Uterus (tissue), 4 donors: ENCODE results near the gene INF2. TPM values are rescaled to one million over a fixed set of nuclear protein-coding genes. Genes with fewer than 3 reads are reported as not detected.

Experiments
- DNase-seq, 2 donors: peaks; one replicate each; pipeline ENCODE4 v3.0.0-alpha.2; 2019 to 2020
- H3K27ac ChIP-seq, 2 donors: fragments of 200-600 bp; sonication (generic); 1 replicate in 1 of 2; 2 replicates in 1 of 2; pipeline ENCODE4 v1.5.1; 2016 to 2018
- H3K27me3 ChIP-seq, 2 donors: fragments of 200-600 bp; sonication (generic); one replicate each; pipeline ENCODE4 v1.5.1; 2018 to 2019; ENCODE audit warnings: control low read depth in 1 of 2
- H3K36me3 ChIP-seq, 2 donors: fragments of 200-600 bp; sonication (generic); one replicate each; pipeline ENCODE4 v1.5.1; 2019; ENCODE audit warnings: control low read depth in 1 of 2
- H3K4me1 ChIP-seq, 2 donors: fragments of 200-600 bp; sonication (generic); one replicate each; pipeline ENCODE4 v1.5.1; 2018 to 2019; ENCODE audit warnings: control low read depth in 1 of 2
- H3K4me3 ChIP-seq, 2 donors: fragments of 200-600 bp; sonication (generic); 1 replicate in 1 of 2; 2 replicates in 1 of 2; pipeline ENCODE4 v1.5.1; 2018 to 2019; ENCODE audit warnings: mild to moderate bottlenecking in 1 of 2
- H3K9me3 ChIP-seq, 2 donors: fragments of 200-600 bp; sonication (generic); one replicate each; pipeline ENCODE4 v1.5.1; 2019; ENCODE audit warnings: control low read depth in 1 of 2
- POLR2A ChIP-seq, 2 donors: fragments of 450-650 bp; IDR thresholded peaks; one replicate each; pipeline ENCODE4 v1.6.1; 2016; ENCODE audit warnings: antibody characterized with exemption in 2 of 2, mild to moderate bottlenecking in 1 of 2, moderate library complexity in 1 of 2
- intact Hi-C: fragments of 100-400 bp; cut with DNase I; formaldehyde crosslinking; loops from one replicate; pipeline ENCODE4 v1.15.1; 2023; ENCODE audit warnings: low total_unique reads
- total RNA-seq, 4 donors: library from RNA; depleted of rRNA in 3 of 4; stranded (reverse); fragments of >200 nt in 3 of 4; gene quantifications; one replicate each; pipeline versions ENCODE4 v1.1.0 to v1.2.4, GENCODE V29; 2014 to 2023
- TF ChIP-seq, protein P1 (sequence below), 4 experiments: fragments of 200-600 bp in 2 of 4; fragments of 450-650 bp in 2 of 4; sonication (generic) in 2 of 4; IDR thresholded peaks; one replicate each; pipeline ENCODE4 v1.5.1; 2016 to 2019; ENCODE audit warnings: antibody characterized with exemption in 4 of 4, mild to moderate bottlenecking in 2 of 4, moderate library complexity in 1 of 4
- donor health status: DM: yes; HTN: yes; CAD: no.

INF2 gene
- total RNA-seq, 4 donors from 2014 or later, result 13.5 to 79.4 (median 44.6) TPM

DNA sequence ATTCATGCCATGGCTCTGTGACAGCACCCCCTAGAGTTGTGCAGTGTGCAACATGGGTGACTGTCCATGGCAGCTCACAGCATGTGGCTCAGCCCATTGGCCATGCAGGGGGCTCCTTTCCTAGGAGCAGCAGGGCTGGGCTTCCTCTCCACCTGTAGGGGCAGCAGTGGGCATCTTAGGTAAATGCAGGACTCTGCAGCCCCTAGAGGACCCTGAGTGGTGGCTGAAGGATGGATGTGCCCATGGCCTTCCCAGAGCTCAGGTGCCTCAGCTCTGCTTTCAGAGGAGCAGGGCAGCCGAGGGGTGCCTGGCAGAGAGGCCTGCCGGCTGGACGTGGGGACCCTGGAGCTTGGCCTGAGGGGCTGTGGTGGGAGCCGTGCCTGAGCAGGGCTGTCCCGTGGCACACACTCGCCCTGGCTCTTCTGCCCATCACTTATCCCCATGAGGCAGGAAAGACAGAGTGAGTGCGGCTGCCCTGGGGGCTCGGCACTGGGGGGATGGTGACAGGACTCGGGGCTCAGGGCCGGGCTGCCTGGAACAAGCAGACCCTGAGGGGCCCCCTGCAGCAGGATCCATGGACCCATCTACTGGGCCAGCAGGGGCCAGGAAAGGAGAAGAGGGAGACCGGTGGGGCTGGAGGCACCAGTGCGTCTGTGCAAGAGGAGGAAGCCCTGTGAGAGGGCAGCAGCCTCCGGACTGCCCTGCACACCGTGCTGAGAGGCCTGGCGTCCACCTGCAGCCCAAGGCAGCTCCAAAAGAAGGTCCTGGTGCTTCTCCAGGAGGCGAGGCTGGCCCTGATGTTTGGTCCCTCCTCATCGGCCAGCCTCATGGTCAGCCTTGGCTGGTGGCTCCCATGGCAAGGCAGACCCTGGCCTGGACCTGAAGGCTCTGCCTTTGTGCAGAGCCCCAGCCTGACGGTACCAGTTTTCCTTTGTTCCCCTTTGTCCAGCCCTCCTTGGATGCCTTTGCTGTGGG lies 42.2 kb downstream of the INF2 start:
- TF ChIP-seq POLR2A (IDR thresholded peaks at IDR 0.05), result no peak
- TF ChIP-seq, protein P1, sequence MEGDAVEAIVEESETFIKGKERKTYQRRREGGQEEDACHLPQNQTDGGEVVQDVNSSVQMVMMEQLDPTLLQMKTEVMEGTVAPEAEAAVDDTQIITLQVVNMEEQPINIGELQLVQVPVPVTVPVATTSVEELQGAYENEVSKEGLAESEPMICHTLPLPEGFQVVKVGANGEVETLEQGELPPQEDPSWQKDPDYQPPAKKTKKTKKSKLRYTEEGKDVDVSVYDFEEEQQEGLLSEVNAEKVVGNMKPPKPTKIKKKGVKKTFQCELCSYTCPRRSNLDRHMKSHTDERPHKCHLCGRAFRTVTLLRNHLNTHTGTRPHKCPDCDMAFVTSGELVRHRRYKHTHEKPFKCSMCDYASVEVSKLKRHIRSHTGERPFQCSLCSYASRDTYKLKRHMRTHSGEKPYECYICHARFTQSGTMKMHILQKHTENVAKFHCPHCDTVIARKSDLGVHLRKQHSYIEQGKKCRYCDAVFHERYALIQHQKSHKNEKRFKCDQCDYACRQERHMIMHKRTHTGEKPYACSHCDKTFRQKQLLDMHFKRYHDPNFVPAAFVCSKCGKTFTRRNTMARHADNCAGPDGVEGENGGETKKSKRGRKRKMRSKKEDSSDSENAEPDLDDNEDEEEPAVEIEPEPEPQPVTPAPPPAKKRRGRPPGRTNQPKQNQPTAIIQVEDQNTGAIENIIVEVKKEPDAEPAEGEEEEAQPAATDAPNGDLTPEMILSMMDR (IDR thresholded peaks at IDR 0.05), result no peak
- Histone ChIP-seq H3K27me3 (no peaks in the 10 kb centered on the region), H3K4me1 (no peaks in the 10 kb centered on the region), H3K9me3 (no peaks in the 10 kb centered on the region), H3K36me3 (no peaks in the 10 kb centered on the region), H3K27ac (no peak overlapping the region), H3K4me3 (no peak overlapping the region)
- DNase-seq, result no peak
- intact Hi-C loops, result no loop called here

DNA sequence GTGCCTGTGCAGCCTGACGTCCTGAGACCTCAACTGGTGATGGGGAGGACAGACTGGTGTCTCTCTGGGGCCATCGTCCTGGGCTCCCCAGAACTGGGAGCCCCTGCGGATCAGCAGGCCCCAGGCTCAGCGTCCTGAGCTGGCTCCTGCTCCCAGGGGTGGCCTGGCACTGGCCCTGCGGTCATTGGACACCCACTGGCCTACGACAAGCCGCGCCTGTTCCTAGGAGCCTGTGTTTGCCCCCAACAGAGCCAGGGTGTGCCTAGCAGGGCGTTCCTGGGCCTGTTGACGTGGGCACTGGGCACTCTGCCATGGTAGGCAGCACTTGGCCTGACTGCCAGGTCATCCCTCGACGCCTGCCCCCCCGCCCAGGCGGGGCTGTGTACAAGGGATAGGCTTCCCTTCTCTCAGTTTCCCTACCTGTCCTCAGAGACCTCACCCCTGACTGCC lies 43.0 kb downstream of the INF2 start:
- intact Hi-C loops, result no loop called here
- no peak for TF ChIP-seq POLR2A (IDR thresholded peaks at IDR 0.05)
- TF ChIP-seq, protein P1 (IDR thresholded peaks at IDR 0.05), result no peak

DNA sequence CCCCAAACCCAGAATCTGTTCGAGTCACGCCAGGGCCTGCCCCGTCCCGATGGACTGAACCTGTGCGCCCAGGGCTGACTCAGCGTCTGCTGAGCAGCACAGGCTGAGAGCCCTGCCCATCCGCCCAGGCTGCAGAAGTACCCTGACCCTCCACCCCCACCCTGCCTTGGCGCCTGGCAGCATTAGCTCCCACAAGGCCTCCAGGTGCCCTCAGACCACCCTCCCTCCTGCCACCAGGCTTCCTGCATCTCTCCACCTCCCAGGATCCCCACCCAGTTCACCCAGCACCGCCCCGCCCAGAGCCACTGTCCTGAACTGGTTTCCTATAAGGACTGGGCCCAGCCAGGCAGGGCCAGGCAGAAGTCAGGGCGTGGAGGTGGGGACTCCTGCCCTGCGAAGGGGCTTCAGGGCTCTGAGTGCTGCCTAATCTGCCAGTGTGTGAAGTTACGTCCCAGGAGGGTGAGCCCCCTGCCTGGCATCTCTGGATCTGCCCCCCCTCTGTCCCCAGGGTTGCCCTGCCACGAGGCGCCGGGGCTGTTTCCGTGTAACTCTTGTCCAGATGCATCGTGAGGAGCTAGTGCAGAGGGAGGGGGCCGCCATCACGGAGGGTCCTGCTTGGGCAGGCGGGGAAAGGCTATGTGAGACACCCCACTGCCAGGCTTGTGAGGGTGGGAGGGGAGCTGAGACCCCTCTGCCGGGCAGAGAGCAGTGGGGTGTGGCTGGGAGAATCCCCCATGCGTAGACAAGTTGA lies 43.7 kb downstream of the INF2 start:
- Histone ChIP-seq H3K36me3 (no peaks in the 10 kb centered on the region), H3K27me3 (no peaks in the 10 kb centered on the region), H3K9me3 (no peaks in the 10 kb centered on the region), H3K4me3 (no peak overlapping the region), H3K27ac (no peak overlapping the region), H3K4me1 (no peaks in the 10 kb centered on the region)
- DNase-seq, result no peak
- TF ChIP-seq POLR2A (IDR thresholded peaks at IDR 0.05), result no peak
- TF ChIP-seq, protein P1 (IDR thresholded peaks at IDR 0.05), result no peak
- intact Hi-C loops, result no loop called here

More for the DNA sequence above, 43.0 kb downstream of the INF2 start:
- Histone ChIP-seq H3K36me3 (no peaks in the 10 kb centered on the region), H3K4me1 (no peaks in the 10 kb centered on the region), H3K27me3 (no peaks in the 10 kb centered on the region), H3K9me3 (no peaks in the 10 kb centered on the region), H3K4me3 (no peak overlapping the region), H3K27ac (no peak overlapping the region)
- DNase-seq, result no peak

DNA sequence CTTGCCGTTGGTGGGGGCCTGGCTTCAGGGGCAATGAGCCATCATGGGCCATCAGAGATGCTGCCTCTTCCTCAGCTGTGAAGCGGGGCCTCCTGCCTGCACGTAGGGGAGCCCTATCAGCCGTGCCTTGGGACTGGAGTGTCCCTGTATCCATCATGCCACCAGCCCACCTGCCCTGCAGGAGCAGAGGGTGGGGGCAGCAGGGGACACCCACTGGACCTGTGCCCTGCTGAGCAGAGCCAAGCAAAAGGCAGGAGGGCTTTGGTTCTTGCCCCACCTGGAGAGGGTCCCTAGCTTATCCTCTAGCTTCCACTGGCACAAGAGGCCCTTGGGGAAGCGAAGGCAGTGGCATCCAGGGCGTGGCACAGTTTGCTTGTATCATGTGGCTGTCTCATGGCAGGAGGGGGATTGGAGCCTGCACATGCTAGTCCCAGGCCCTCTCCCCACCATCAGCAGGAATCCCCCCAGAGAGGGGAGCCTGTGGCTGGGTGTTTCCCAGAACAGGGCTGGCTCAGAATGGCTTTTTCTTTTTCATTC lies 44.7 kb downstream of the INF2 start:
- no peak overlapping the region for H3K27ac ChIP-seq
- intact Hi-C loops, result no loop called here
- no peaks in the 10 kb centered on the region for H3K4me1 ChIP-seq

More for the DNA sequence above, 44.7 kb downstream of the INF2 start:
- Histone ChIP-seq H3K36me3 (no peaks in the 10 kb centered on the region), H3K27me3 (no peaks in the 10 kb centered on the region), H3K4me3 (no peak overlapping the region), H3K9me3 (no peaks in the 10 kb centered on the region)
- DNase-seq, result no peak
- TF ChIP-seq, protein P1 (IDR thresholded peaks at IDR 0.05), result no peak
- TF ChIP-seq POLR2A (IDR thresholded peaks at IDR 0.05), result no peak
